H1 (cell line): Measurements from ENCODE around the gene ETV4. TPM values are rescaled to one million over a fixed set of nuclear protein-coding genes. Genes with fewer than 3 reads are reported as not detected.

Experiments
- CTCF ChIA-PET: fragments of 300-600 bp; sonication (Branson Sonifier 250); formaldehyde crosslinking; loops from one replicate; lab custom pipeline; 2021; ENCODE audit not compliant: partially characterized antibody; lab: Charles Lee
- POLR2A ChIA-PET: fragments of 300-600 bp; sonication (Branson Sonifier 250); formaldehyde crosslinking; loops from one replicate; lab custom pipeline; 2021; ENCODE audit warnings: inconsistent platforms; ENCODE audit not compliant: partially characterized antibody; lab: Charles Lee
- DNase-seq, 2 experiments: peaks; one replicate each; pipeline versions ENCODE4 v3.0.0 to v3.0.0-alpha.2; 2010 to 2022; ENCODE audit warnings: low spot score in 2 of 2, low read depth in 1 of 2, mixed read lengths in 1 of 2
- FAIRE-seq: peaks from 2 replicates; lab custom pipeline; 2011; peaks lifted over from hg19 to GRCh38; lab: Jason Lieb, UNC
- H2AFZ ChIP-seq: 2 replicates; pipeline ENCODE4 v1.8.1; 2012; ENCODE audit warnings: low read length, inconsistent platforms
- H2AK5ac ChIP-seq: 2 replicates; pipeline ENCODE4 v1.6.1; 2013; ENCODE audit warnings: low read depth, low read length
- H2BK120ac ChIP-seq: replicated peaks from 2 replicates; pipeline ENCODE3; 2013; ENCODE audit warnings: low read depth, low read length, inconsistent platforms
- H2BK12ac ChIP-seq: 2 replicates; pipeline ENCODE4 v1.6.1; 2013; ENCODE audit warnings: low read depth, low read length
- H2BK15ac ChIP-seq: 2 replicates; pipeline ENCODE4 v1.6.1; 2013; ENCODE audit warnings: low read length
- H2BK20ac ChIP-seq: 2 replicates; pipeline ENCODE4 v1.6.1; 2013; ENCODE audit warnings: low read length
- H2BK5ac ChIP-seq: 2 replicates; pipeline ENCODE4 v1.6.1; 2013; ENCODE audit warnings: low read depth, low read length
- H3K14ac ChIP-seq: 2 replicates; pipeline ENCODE4 v1.6.1; 2013; ENCODE audit warnings: inconsistent platforms; ENCODE audit not compliant: insufficient read length
- H3K18ac ChIP-seq: 2 replicates; pipeline ENCODE4 v1.6.1; 2013; ENCODE audit warnings: low read length; ENCODE audit errors: extremely low read depth
- H3K23ac ChIP-seq: 2 replicates; pipeline ENCODE4 v1.6.1; 2013; ENCODE audit warnings: inconsistent platforms; ENCODE audit not compliant: insufficient read length
- H3K23me2 ChIP-seq: 2 replicates; pipeline ENCODE4 v1.6.1; 2013; ENCODE audit warnings: low read depth, low read length
- H3K27ac ChIP-seq: 2 replicates; pipeline ENCODE4 v1.6.1; 2011; ENCODE audit warnings: low read depth, low read length, inconsistent platforms
- H3K27me3 ChIP-seq, 4 experiments: replicated peaks in 1 of 4; 1 replicate in 1 of 4; 2 replicates in 3 of 4; pipeline versions ENCODE4 v1.6.1 to v1.8.1; 2011 to 2013; ENCODE audit warnings: low read length in 3 of 4, mild to moderate bottlenecking in 3 of 4, inconsistent platforms in 2 of 4, mixed read lengths in 2 of 4, moderate library complexity in 1 of 4; ENCODE audit not compliant: control insufficient read depth in 3 of 4, insufficient read depth in 3 of 4; ENCODE audit errors: extremely low read depth in 1 of 4
- H3K36me3 ChIP-seq, 4 experiments: 2 replicates each; pipeline versions ENCODE4 v1.6.1 to v1.8.1; 2011 to 2013; ENCODE audit warnings: mild to moderate bottlenecking in 4 of 4, low read length in 3 of 4, moderate library complexity in 2 of 4, control low read depth in 1 of 4, inconsistent platforms in 1 of 4; ENCODE audit not compliant: insufficient read depth in 4 of 4, control insufficient read depth in 2 of 4
- H3K4ac ChIP-seq: replicated peaks from 2 replicates; pipeline ENCODE3; 2013; ENCODE audit warnings: low read length, low read depth, mixed read lengths, inconsistent platforms; ENCODE audit not compliant: insufficient read length
- H3K4me1 ChIP-seq, 4 experiments: replicated peaks in 1 of 4; 1 replicate in 1 of 4; 2 replicates in 3 of 4; pipeline versions ENCODE4 v1.6.1 to v1.8.1; 2011 to 2013; ENCODE audit warnings: low read length in 3 of 4, inconsistent platforms in 2 of 4, mixed read lengths in 1 of 4; ENCODE audit not compliant: insufficient read depth in 4 of 4, control insufficient read depth in 3 of 4
- H3K4me2 ChIP-seq, 2 experiments: 2 replicates each; pipeline versions ENCODE4 v1.6.1 to v1.8.1; 2011 to 2013; ENCODE audit warnings: low read depth in 2 of 2, low read length in 2 of 2, control low read depth in 1 of 2, inconsistent platforms in 1 of 2, mild to moderate bottlenecking in 1 of 2; ENCODE audit not compliant: insufficient read depth in 1 of 2
- H3K4me3 ChIP-seq, 4 experiments: fragments of 200-600, 300-600 bp in 1 of 4; sonication (generic), shearing (Covaris generic), sonication (Bioruptor Twin) in 1 of 4; 2 replicates each; pipeline versions ENCODE4 v1.5.1 to v1.8.1; 2011 to 2016; ENCODE audit warnings: low read length in 4 of 4, low read depth in 3 of 4, control low read depth in 2 of 4, inconsistent platforms in 2 of 4, mild to moderate bottlenecking in 2 of 4, mixed read lengths in 1 of 4, moderate library complexity in 1 of 4; ENCODE audit not compliant: insufficient read depth in 2 of 4; ENCODE audit errors: extremely low read depth in 1 of 4
- H3K56ac ChIP-seq: replicated peaks from 2 replicates; pipeline ENCODE3; 2013; ENCODE audit warnings: low read depth, mild to moderate bottlenecking, mixed read lengths, low read length, inconsistent platforms; ENCODE audit not compliant: insufficient read length
- H3K79me1 ChIP-seq: 2 replicates; pipeline ENCODE4 v1.6.1; 2013; ENCODE audit warnings: low read depth, low read length, control low read depth
- H3K79me2 ChIP-seq, 2 experiments: 2 replicates each; pipeline versions ENCODE4 v1.6.1 to v1.8.1; 2012 to 2013; ENCODE audit warnings: low read length in 2 of 2, mild to moderate bottlenecking in 2 of 2, inconsistent platforms in 1 of 2; ENCODE audit not compliant: insufficient read depth in 2 of 2, control insufficient read depth in 1 of 2
- H3K9ac ChIP-seq, 4 experiments: replicated peaks in 1 of 4; 1 replicate in 1 of 4; 2 replicates in 3 of 4; pipeline versions ENCODE4 v1.6.1 to v1.8.1; 2011 to 2013; ENCODE audit warnings: low read depth in 3 of 4, low read length in 3 of 4, control low read depth in 2 of 4, mild to moderate bottlenecking in 2 of 4, moderate library complexity in 2 of 4, inconsistent platforms in 1 of 4; ENCODE audit errors: extremely low read depth in 1 of 4
- H3K9me3 ChIP-seq, 2 experiments: 2 replicates each; pipeline versions ENCODE4 v1.6.1 to v1.8.1; 2012 to 2013; ENCODE audit warnings: mild to moderate bottlenecking in 2 of 2, moderate library complexity in 2 of 2, control low read depth in 1 of 2, inconsistent platforms in 1 of 2, low read depth in 1 of 2, low read length in 1 of 2, mixed read lengths in 1 of 2; ENCODE audit not compliant: insufficient read depth in 2 of 2
- H4K20me1 ChIP-seq, 2 experiments: replicated peaks in 1 of 2; 2 replicates each; pipeline versions ENCODE3 to v1.8.1; 2011 to 2013; ENCODE audit warnings: inconsistent platforms in 2 of 2, low read length in 2 of 2, mild to moderate bottlenecking in 1 of 2; ENCODE audit not compliant: insufficient read depth in 2 of 2, control insufficient read depth in 1 of 2
- H4K5ac ChIP-seq: 2 replicates; pipeline ENCODE4 v1.6.1; 2013; ENCODE audit warnings: low read length, low read depth, mixed read lengths, inconsistent platforms; ENCODE audit not compliant: insufficient read length
- H4K8ac ChIP-seq: 2 replicates; pipeline ENCODE4 v1.8.0; 2013; ENCODE audit warnings: mild to moderate bottlenecking, moderate library complexity, low read length, inconsistent platforms; ENCODE audit not compliant: insufficient read depth; ENCODE audit errors: extremely low read depth
- H4K91ac ChIP-seq: replicated peaks from 2 replicates; pipeline ENCODE3; 2013; ENCODE audit warnings: low read length, mixed read lengths, inconsistent platforms; ENCODE audit not compliant: insufficient read length
- BCL11A ChIP-seq, 2 experiments: IDR thresholded peaks; one replicate each; pipeline ENCODE4 v1.6.1; 2011; ENCODE audit warnings: low read depth in 2 of 2, low read length in 2 of 2, mild to moderate bottlenecking in 2 of 2
- PHF8 ChIP-seq: fragments of 200-600 bp; sonication (generic); conservative IDR thresholded peaks from 2 replicates; pipeline ENCODE4 v1.7.1; 2012; ENCODE audit warnings: low read depth, mild to moderate bottlenecking, inconsistent platforms, low read length, moderate library complexity
- RAD21 ChIP-seq, 2 experiments: IDR thresholded peaks in 1 of 2; conservative IDR thresholded peaks in 1 of 2; 2 replicates each; pipeline ENCODE4 v1.6.1; 2011; ENCODE audit warnings: low read depth in 2 of 2, low read length in 2 of 2, improper control_type of control experiment in 1 of 2, inconsistent platforms in 1 of 2, mild to moderate bottlenecking in 1 of 2, moderate library complexity in 1 of 2
- TAF7 ChIP-seq: optimal IDR thresholded peaks from 2 replicates; pipeline ENCODE3; 2011; ENCODE audit warnings: low read depth, mild to moderate bottlenecking, inconsistent platforms, low read length, moderate library complexity, borderline replicate concordance
- TCF12 ChIP-seq: IDR thresholded peaks from 2 replicates; pipeline ENCODE4 v1.6.1; 2011; ENCODE audit warnings: low read depth, mild to moderate bottlenecking, low read length
- WGBS, 2 experiments: shearing (Covaris generic) in 1 of 2; methylation state at CpG; one replicate each; pipeline versions ENCODE4 v1.1.6 to v1.1.7; 2013 to 2015; ENCODE audit warnings: low lambda C conversion rate in 2 of 2, mixed read lengths in 2 of 2, inconsistent platforms in 1 of 2, low coverage in 1 of 2, missing lambda C conversion rate in 1 of 2; ENCODE audit not compliant: insufficient replicate concordance in 2 of 2, insufficient coverage in 1 of 2, insufficient read length in 1 of 2; ENCODE audit errors: extremely low coverage in 1 of 2, missing lambda C conversion rate in 1 of 2; 5-methylcytosine and 5-hydroxymethylcytosine counted together
- polyA plus RNA-seq, 7 experiments: library from polyadenylated mRNA; depleted of rRNA in 3 of 7; stranded (reverse) in 5 of 7; unstranded in 2 of 7; fragments of >200 nt in 5 of 7; fragments of 200-250 nt in 2 of 7; gene quantifications; 1 replicate in 5 of 7; 2 replicates in 1 of 7; 4 replicates in 1 of 7; pipeline versions ENCODE4 v1.2.1 to v1.2.3, GENCODE V29; 2011 to 2013; ENCODE audit warnings: missing spikeins in 2 of 7, mixed read lengths in 2 of 7
- total RNA-seq: library from RNA; stranded (reverse); fragmentation: NEBNext Ultra II Directional; extraction: Animal tissue kit (Norgen Biotek cat#: 25700); gene quantifications from 2 replicates; pipeline ENCODE4 v1.2.1, GENCODE V29; 2021

ETV4 gene
- total and polyA plus RNA-seq, 2 of the 8 experiments (the other 6 are each of a cell fraction or from before 2014, with no cell fraction given) = 75.2 to 143 TPM

DNA sequence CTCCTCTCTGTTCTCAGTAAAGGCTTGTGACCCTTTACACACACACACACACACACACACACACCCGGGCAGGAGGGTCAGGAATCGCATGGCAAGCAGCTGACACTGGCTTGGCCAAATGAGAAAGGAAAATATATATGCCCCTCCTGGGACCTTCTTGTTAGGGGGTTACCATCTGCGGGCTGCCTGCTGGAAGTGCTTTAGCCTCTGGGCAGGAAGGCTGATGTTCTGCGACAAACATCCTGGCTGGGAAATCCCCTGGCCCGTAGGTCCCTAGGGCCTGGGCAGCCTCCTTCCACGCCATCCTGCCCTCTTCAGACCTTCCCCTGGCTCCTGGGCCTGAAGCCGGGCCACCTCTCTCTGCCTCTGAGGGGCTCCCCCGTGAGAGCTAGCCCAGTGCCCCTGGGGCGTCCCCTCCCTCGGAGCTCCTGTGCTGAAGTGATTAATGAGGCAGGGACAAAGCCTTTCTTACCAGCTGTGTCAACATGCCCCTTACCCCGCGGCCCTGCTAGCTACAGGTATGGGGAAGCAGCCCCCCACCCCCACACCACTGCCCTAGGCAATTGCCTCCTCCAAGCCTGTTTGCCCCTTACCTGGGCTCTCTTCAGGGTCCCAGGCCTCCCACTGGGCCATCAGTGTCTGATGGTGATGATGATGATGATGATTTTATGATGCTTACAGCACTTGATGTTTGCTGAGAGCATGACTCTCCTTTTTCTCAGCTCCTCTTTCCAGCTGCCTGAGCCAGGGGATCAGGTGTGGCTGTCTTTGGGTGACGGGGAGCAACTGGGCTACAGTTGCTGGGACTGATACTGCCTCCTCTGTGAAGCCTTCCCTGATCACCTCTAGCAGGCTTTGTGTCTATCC is 32.8 kb upstream of the ETV4 start:
- Histone ChIP-seq H4K5ac (no peak overlapping the region), H3K9ac (no peak overlapping the region), H3K27me3 (no peaks in the 10 kb centered on the region), H3K4me3 (no peak overlapping the region), H2BK20ac (peak overlapping the region; percentile 66), H2BK120ac (no peak overlapping the region), H3K14ac (no peak overlapping the region), H3K4ac (no peak overlapping the region), H3K9me3 (no peaks in the 10 kb centered on the region), H3K27ac (peak overlapping the region; percentile 49; the same call in 1 of the 2 replicates), H2BK15ac (peak overlapping the region; percentile 53; the same call in 1 of the 2 replicates), H3K36me3 (no peaks in the 10 kb centered on the region), H3K4me2 (0 out of 4 replicates have a peak overlapping the region, but pooled peaks of 1 of the 2 experiments have one; percentile 11), H3K18ac (peak overlapping the region; percentile 63), H3K79me2 (no peaks in the 10 kb centered on the region), H3K23ac (no peak overlapping the region), H2BK12ac (peak overlapping the region; percentile 93; the same call in 1 of the 2 replicates), H3K4me1 (peaks cover 6 to 21% (median 13%) of the 10 kb centered on the region in 4 experiments; a peak in 5 of 7 replicates), H2AK5ac (no peak overlapping the region; the same call in 1 of the 2 replicates), H2AFZ (peak overlapping the region; percentile 20; the same call in 1 of the 2 replicates), H3K79me1 (no peaks in the 10 kb centered on the region), H3K23me2 (no peaks in the 10 kb centered on the region; the same call in 1 of the 2 replicates), H4K20me1 (no peaks in the 10 kb centered on the region), H4K91ac (peak overlapping the region; percentile 76), H4K8ac (no peak overlapping the region; the same call in 1 of the 2 replicates)
- 59% methylated on average over 12 of the region's 13 CpGs; no CpG with 5 or more reads in 1 of the 2 experiments for WGBS, 2 experiments
- POLR2A ChIA-PET = interaction anchor here (0.6 to 2.5 kb wide), 8 partner anchors 11 to 94 kb away, joined by 3 to 11 read pairs (median 4); partner anchors contain the start of gene ETV4
- DNase-seq = no peak
- CTCF ChIA-PET = interaction anchor here (0.6 to 12.3 kb wide), 22 partner anchors 12 to 328 kb away, joined by 3 to 220 read pairs (median 4); partner anchors contain the start of genes CD300LG, DHX8 and SOST
- TF ChIP-seq RAD21 (IDR thresholded peaks at IDR 0.05 in 1 of 2, conservative IDR thresholded peaks at IDR 0.05 in 1 of 2; ENCODE audit: low read depth in 2 of 2, low read length in 2 of 2) (peak in 1 of 2 experiments; percentile 15; a peak in 1 of 4 replicates), BCL11A (IDR thresholded peaks at IDR 0.05; ENCODE audit: low read depth in 2 of 2, low read length in 2 of 2) (no peak), TAF7 (no peak), PHF8 (no peak), TCF12 (0 out of 2 replicates have a peak, but pooled peaks have one; percentile 64)
- TF ChIP-seq, all 59 proteins: peak for 2
- no peak for FAIRE-seq
- no peak overlapping the region for H3K56ac ChIP-seq
- peak overlapping the region; percentile 82 for H2BK5ac ChIP-seq
